K562 (cell line): ENCODE measurements around the gene DIP2C. TPM values are rescaled to one million over a fixed set of nuclear protein-coding genes. Genes with fewer than 3 reads are reported as not detected.
A peak's percentile ranks its signal among the peaks of the same experiment; 100 is the strongest.

Experiments
- ATAC-seq: fragments of 200-7000 bp; cut with Tn5 transposase; 3 replicates; pipeline ENCODE4 v1.9.1; 2020; ENCODE audit warnings: moderate library complexity
- BruUV-seq: library from RNA; stranded (reverse); fragments of 400-500 nt; replicated peaks from 2 replicates; lab custom pipeline; 2021; lab: Mats Ljungman, UMichigan
- CTCF ChIA-PET: fragments of 300-600 bp; formaldehyde crosslinking; extraction: SDS; loops from one replicate; lab custom pipeline; 2021; ENCODE audit warnings: low intra/inter-chr PET ratio; lab: Yijun Ruan, JAX
- POLR2A ChIA-PET: fragments of 300-600, 350-650 bp; sonication (Branson Sonifier 250); formaldehyde crosslinking; extraction: SDS; loops from one replicate; lab custom pipeline; 2021; ENCODE audit warnings: antibody characterized with exemption, inconsistent platforms; lab: Yijun Ruan, JAX
- DNase-seq, 4 experiments: peaks; one replicate each; pipeline versions ENCODE4 v3.0.0 to v3.0.0-alpha.2; 2011 to 2018; ENCODE audit warnings: low spot score in 3 of 4, mixed read lengths in 3 of 4; ENCODE audit errors: extremely low read depth in 1 of 4
- FAIRE-seq: peaks from 2 replicates; lab custom pipeline; 2011; peaks lifted over from hg19 to GRCh38; lab: Jason Lieb, UNC
- H2AFZ ChIP-seq: 2 replicates; pipeline ENCODE4 v1.6.0; 2011; ENCODE audit warnings: low read depth, low read length, control low read depth, inconsistent platforms
- H3K27ac ChIP-seq: fragments of 200-600 bp; 3 replicates; pipeline ENCODE4 v1.8.0; 2011; ENCODE audit warnings: low read depth, mild to moderate bottlenecking, control low read depth, inconsistent platforms, low read length, moderate library complexity, mixed read lengths; ENCODE audit errors: extremely low read depth
- H3K27me3 ChIP-seq, 2 experiments: fragments of 300-600 bp in 1 of 2; 2 replicates in 1 of 2; 3 replicates in 1 of 2; pipeline versions ENCODE4 v1.6.0 to v1.8.0; 2011; ENCODE audit warnings: inconsistent platforms in 2 of 2, low read length in 2 of 2, mild to moderate bottlenecking in 1 of 2, mixed read lengths in 1 of 2, moderate library complexity in 1 of 2; ENCODE audit not compliant: control insufficient read depth in 2 of 2, insufficient read depth in 2 of 2
- H3K36me3 ChIP-seq: fragments of 300-600 bp; 3 replicates; pipeline ENCODE4 v1.8.0; 2011; ENCODE audit warnings: mild to moderate bottlenecking, low read length, inconsistent platforms; ENCODE audit not compliant: control insufficient read depth, insufficient read depth
- H3K4me1 ChIP-seq, 2 experiments: fragments of 200-600 bp in 1 of 2; replicated peaks in 1 of 2; 2 replicates in 1 of 2; 3 replicates in 1 of 2; pipeline versions ENCODE4 v1.5.1 to v1.8.0; 2011; ENCODE audit warnings: inconsistent platforms in 2 of 2, low read length in 2 of 2, mild to moderate bottlenecking in 1 of 2, mixed read lengths in 1 of 2, moderate library complexity in 1 of 2; ENCODE audit not compliant: control insufficient read depth in 2 of 2, insufficient read depth in 2 of 2
- H3K4me2 ChIP-seq: 2 replicates; pipeline ENCODE4 v1.6.1; 2011; ENCODE audit warnings: low read length, control low read depth, inconsistent platforms, mixed read lengths; ENCODE audit not compliant: insufficient read depth
- H3K4me3 ChIP-seq: fragments of 200-600 bp; sonication (generic), shearing (Covaris generic); 2 replicates; pipeline ENCODE4 v1.5.1; 2016; ENCODE audit warnings: control low read depth, inconsistent platforms
- H3K79me2 ChIP-seq: fragments of 200-600 bp; 3 replicates; pipeline ENCODE4 v1.8.0; 2011; ENCODE audit warnings: low read length, inconsistent platforms; ENCODE audit not compliant: control insufficient read depth, insufficient read depth
- H3K9ac ChIP-seq, 2 experiments: 2 replicates each; pipeline versions ENCODE4 v1.6.0 to v1.6.1; 2011; ENCODE audit warnings: low read depth in 2 of 2, low read length in 2 of 2, control low read depth in 1 of 2, inconsistent platforms in 1 of 2, mild to moderate bottlenecking in 1 of 2, mixed read lengths in 1 of 2; ENCODE audit not compliant: insufficient read depth in 1 of 2
- H3K9me1 ChIP-seq: one replicate; pipeline ENCODE4 v1.6.0; 2011; ENCODE audit warnings: inconsistent platforms, mild to moderate bottlenecking, low read length, moderate library complexity; ENCODE audit not compliant: control insufficient read depth, insufficient read depth
- H3K9me3 ChIP-seq: replicated peaks from 2 replicates; pipeline ENCODE4 v1.5.1; 2011; ENCODE audit warnings: low read depth, low read length, inconsistent platforms; ENCODE audit not compliant: control insufficient read depth, insufficient read depth
- H4K20me1 ChIP-seq: replicated peaks from 2 replicates; pipeline ENCODE4 v1.6.1; 2011; ENCODE audit warnings: low read length, inconsistent platforms, mixed read lengths; ENCODE audit not compliant: control insufficient read depth, insufficient read depth
- HDAC2 ChIP-seq: fragments of 450-650 bp; IDR thresholded peaks from 2 replicates; pipeline ENCODE4 v1.6.1; 2016; ENCODE audit warnings: mild to moderate bottlenecking
- MNT ChIP-seq, 2 experiments: fragments of 450-650 bp; conservative IDR thresholded peaks; 2 replicates each; pipeline ENCODE4 v1.6.1; 2017; ENCODE audit warnings: mild to moderate bottlenecking in 2 of 2, moderate library complexity in 2 of 2
- PHF20 ChIP-seq: fragments of 450-650 bp; IDR thresholded peaks from 2 replicates; pipeline ENCODE4 v1.6.1; 2018; ENCODE audit not compliant: partially characterized antibody
- RBM14 ChIP-seq: fragments of 200-400 bp; formaldehyde crosslinking; IDR thresholded peaks from 2 replicates; pipeline ENCODE4 v1.6.1; 2018; ENCODE audit warnings: low read depth, mild to moderate bottlenecking, low read length, moderate library complexity, borderline replicate concordance; ENCODE audit not compliant: insufficient read depth
- TFE3 ChIP-seq: fragments of 450-650 bp; formaldehyde crosslinking; IDR thresholded peaks from 2 replicates; pipeline ENCODE4 v1.4.0; 2020; ENCODE audit warnings: mild to moderate bottlenecking, mixed read lengths
- ZNF280B ChIP-seq: fragments of 250-450 bp; sonication (Bioruptor Pico); IDR thresholded peaks from 2 replicates; pipeline ENCODE4 v1.5.1; 2021; ENCODE audit warnings: mild to moderate bottlenecking
- WGBS: fragments of 100-300 bp; shearing (Covaris generic); methylation state at CpG from one replicate; pipeline ENCODE4 v1.1.6; 2016; ENCODE audit warnings: low coverage, mixed read lengths; ENCODE audit not compliant: insufficient coverage; ENCODE audit errors: missing lambda C conversion rate; 5-methylcytosine and 5-hydroxymethylcytosine counted together
- in situ Hi-C: fragments of 300-500 bp; cut with MboI; formaldehyde crosslinking; loops from 4 replicates; pipeline ENCODE4 v1.15.0; 2018; ENCODE audit warnings: inconsistent platforms, mixed read lengths
- intact Hi-C: fragments of 100-400 bp; cut with micrococcal nuclease; formaldehyde crosslinking; loops from 2 replicates; pipeline ENCODE4 v1.14.2; 2022
- polyA plus RNA-seq, 8 experiments: library from polyadenylated mRNA; depleted of rRNA in 4 of 8; stranded (reverse) in 5 of 8; unstranded in 3 of 8; fragments of >200 nt; fragmentation: Nextera tagmentation in 2 of 8; fragmentation: Illumina TruSeq in 1 of 8; extraction: Ambion mirVana in 2 of 8; extraction: Trizol in 1 of 8; gene quantifications; 2 replicates each; pipeline versions ENCODE4 v1.2.1 to v1.2.3, GENCODE V29; 2011 to 2014; ENCODE audit warnings: inconsistent platforms in 1 of 8, missing spikeins in 1 of 8
- total RNA-seq, 7 experiments: library from RNA; depleted of rRNA in 6 of 7; stranded (reverse); fragments of >200 nt in 6 of 7; fragmentation: Illumina TruSeq in 2 of 7; extraction: Trizol in 2 of 7; gene quantifications; 2 replicates each; pipeline versions ENCODE4 v1.2.1 to v1.2.3, GENCODE V29; 2011 to 2021; ENCODE audit warnings: low replicate concordance in 1 of 7
- TF ChIP-seq, protein P1 (sequence below): fragments of 250-450 bp; sonication (Bioruptor Pico); IDR thresholded peaks from 2 replicates; pipeline ENCODE4 v1.5.0; 2022; ENCODE audit warnings: mild to moderate bottlenecking

DIP2C gene
- total and polyA plus RNA-seq, 9 of the 15 experiments (the other 6 are each of a cell fraction or from before 2014, with no cell fraction given) = 0.01 TPM; not detected in 8

GRCh38 chr10:482051-482501 is 207.4 kb downstream of the DIP2C start:
- Histone ChIP-seq H3K4me2 (no peak overlapping the region), H3K9ac (no peak overlapping the region), H3K79me2 (no peaks in the 10 kb centered on the region), H2AFZ (no peak overlapping the region), H3K27ac (no peak overlapping the region), H3K9me1 (no peaks in the 10 kb centered on the region), H3K4me3 (no peak overlapping the region), H3K36me3 (no peaks in the 10 kb centered on the region), H4K20me1 (no peaks in the 10 kb centered on the region; the same call in 1 of the 2 replicates), H3K4me1 (peaks cover 0 to 6% of the 10 kb centered on the region in 2 experiments; a peak in 2 of 5 replicates), H3K9me3 (no peaks in the 10 kb centered on the region), H3K27me3 (peaks cover 42 to 68% of the 10 kb centered on the region in 2 experiments; a peak in 4 of 5 replicates)
- DNase-seq (no peak), FAIRE-seq (no peak), ATAC-seq (no peak)
- ChIA-PET CTCF (no interaction called here), POLR2A (no interaction called here)
- WGBS = 3% methylated on average over 14 of the region's 16 CpGs
- intact Hi-C loops (no loop called here), in situ Hi-C loops (no loop called here)
- TF ChIP-seq TFE3 (peak; percentile 33; the same call in 1 of the 2 replicates), RBM14 (no peak)
- no TSS peak for BruUV-seq

DNA sequence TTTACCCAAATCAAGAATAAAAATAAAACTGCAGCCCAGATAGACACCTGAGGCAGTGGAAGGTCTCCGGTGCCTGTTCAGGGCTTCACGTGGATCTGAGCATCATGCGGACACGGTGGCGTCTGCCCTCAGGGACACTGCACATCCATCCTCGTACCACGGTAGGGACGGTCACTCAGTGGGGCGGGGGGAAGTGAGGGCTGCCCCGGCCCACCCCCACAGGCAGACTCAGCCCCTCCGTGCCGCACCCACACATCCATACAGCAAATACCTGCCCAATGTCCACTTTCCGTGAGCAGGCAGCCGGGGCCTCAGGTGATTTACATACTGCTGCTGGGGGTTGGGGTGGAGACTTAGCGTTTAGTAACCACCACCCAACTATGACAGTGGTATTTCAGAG is 207.8 kb downstream of the DIP2C start:
- CTCF ChIA-PET = no interaction called here
- peaks cover 0 to 6% of the 10 kb centered on the region in 2 experiments; a peak in 2 of 5 replicates for H3K4me1 ChIP-seq
- no peak overlapping the region for H3K4me2 ChIP-seq
- ATAC-seq (no peak), FAIRE-seq (no peak), DNase-seq (no peak)
- in situ Hi-C loops (no loop called here), intact Hi-C loops (no loop called here)
- H3K9me1 ChIP-seq = no peaks in the 10 kb centered on the region
- no peaks in the 10 kb centered on the region; the same call in 1 of the 2 replicates for H4K20me1 ChIP-seq
- H2AFZ ChIP-seq = no peak overlapping the region
- H3K27ac ChIP-seq = no peak overlapping the region
- H3K27me3 ChIP-seq = peaks cover 37 to 64% of the 10 kb centered on the region in 2 experiments; a peak in 4 of 5 replicates
- WGBS = 1% methylated on average over 15 of the region's 15 CpGs
- no peaks in the 10 kb centered on the region for H3K79me2 ChIP-seq
- no TSS peak for BruUV-seq
- H3K9me3 ChIP-seq = no peaks in the 10 kb centered on the region
- H3K4me3 ChIP-seq = no peak overlapping the region
- POLR2A ChIA-PET = no interaction called here
- H3K36me3 ChIP-seq = no peaks in the 10 kb centered on the region
- no peak overlapping the region for H3K9ac ChIP-seq
- TF ChIP-seq ZNF280B (no peak), HDAC2 (no peak), MNT (conservative IDR thresholded peaks at IDR 0.05) (no peak), PHF20 (no peak)
- TF ChIP-seq, protein P1, sequence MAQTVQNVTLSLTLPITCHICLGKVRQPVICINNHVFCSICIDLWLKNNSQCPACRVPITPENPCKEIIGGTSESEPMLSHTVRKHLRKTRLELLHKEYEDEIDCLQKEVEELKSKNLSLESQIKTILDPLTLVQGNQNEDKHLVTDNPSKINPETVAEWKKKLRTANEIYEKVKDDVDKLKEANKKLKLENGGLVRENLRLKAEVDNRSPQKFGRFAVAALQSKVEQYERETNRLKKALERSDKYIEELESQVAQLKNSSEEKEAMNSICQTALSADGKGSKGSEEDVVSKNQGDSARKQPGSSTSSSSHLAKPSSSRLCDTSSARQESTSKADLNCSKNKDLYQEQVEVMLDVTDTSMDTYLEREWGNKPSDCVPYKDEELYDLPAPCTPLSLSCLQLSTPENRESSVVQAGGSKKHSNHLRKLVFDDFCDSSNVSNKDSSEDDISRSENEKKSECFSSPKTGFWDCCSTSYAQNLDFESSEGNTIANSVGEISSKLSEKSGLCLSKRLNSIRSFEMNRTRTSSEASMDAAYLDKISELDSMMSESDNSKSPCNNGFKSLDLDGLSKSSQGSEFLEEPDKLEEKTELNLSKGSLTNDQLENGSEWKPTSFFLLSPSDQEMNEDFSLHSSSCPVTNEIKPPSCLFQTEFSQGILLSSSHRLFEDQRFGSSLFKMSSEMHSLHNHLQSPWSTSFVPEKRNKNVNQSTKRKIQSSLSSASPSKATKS (CRISPR knock-in tag) = no peak
